Spleen (tissue), 11 donors: Measurements from ENCODE around the gene GOLT1A. TPM values are rescaled to one million over a fixed set of nuclear protein-coding genes. Genes with fewer than 3 reads are reported as not detected.

Experiments used
- DNase-seq: peaks from one replicate; pipeline ENCODE4 v3.0.0-alpha.2; 2020
- H3K27ac ChIP-seq, 8 donors: fragments of 200-600 bp; sonication (generic) in 7 of 8; 1 replicate in 4 of 8; 2 replicates in 4 of 8; pipeline versions ENCODE4 v1.5.0 to v1.8.0; 2016 to 2021; ENCODE audit warnings: inconsistent platforms in 4 of 8, mild to moderate bottlenecking in 4 of 8, moderate library complexity in 1 of 8
- H3K27me3 ChIP-seq, 7 donors: fragments of 200-600 bp; sonication (generic) in 6 of 7; replicated peaks in 1 of 7; 1 replicate in 4 of 7; 2 replicates in 3 of 7; pipeline versions ENCODE4 v1.5.0 to v1.8.0; 2016 to 2021; ENCODE audit warnings: inconsistent platforms in 3 of 7, mild to moderate bottlenecking in 1 of 7
- H3K36me3 ChIP-seq, 6 donors: fragments of 200-600 bp; sonication (generic) in 5 of 6; 1 replicate in 4 of 6; 2 replicates in 2 of 6; pipeline versions ENCODE4 v1.5.0 to v1.8.0; 2016 to 2021; ENCODE audit warnings: inconsistent platforms in 2 of 6
- H3K4me1 ChIP-seq, 6 donors: fragments of 200-600 bp; sonication (generic) in 5 of 6; 1 replicate in 3 of 6; 2 replicates in 3 of 6; pipeline versions ENCODE4 v1.5.0 to v1.8.0; 2016 to 2021; ENCODE audit warnings: inconsistent platforms in 3 of 6
- H3K4me3 ChIP-seq, 8 donors: fragments of 200-600 bp; sonication (generic) in 7 of 8; 1 replicate in 4 of 8; 2 replicates in 4 of 8; pipeline versions ENCODE4 v1.5.0 to v1.8.0; 2016 to 2021; ENCODE audit warnings: inconsistent platforms in 4 of 8, mild to moderate bottlenecking in 4 of 8, moderate library complexity in 2 of 8
- H3K9me3 ChIP-seq, 8 donors: fragments of 200-600 bp; sonication (generic) in 7 of 8; 1 replicate in 4 of 8; 2 replicates in 4 of 8; pipeline versions ENCODE4 v1.5.0 to v1.8.0; 2016 to 2021; ENCODE audit warnings: inconsistent platforms in 4 of 8
- CTCF ChIP-seq, 11 experiments: fragments of 200-600 bp in 7 of 11; fragments of 450-650 bp in 4 of 11; sonication (generic) in 4 of 11; IDR thresholded peaks in 8 of 11; conservative IDR thresholded peaks in 3 of 11; 1 replicate in 7 of 11; 2 replicates in 4 of 11; pipeline versions ENCODE4 v1.4.0 to v1.8.0; 2016 to 2021; ENCODE audit warnings: antibody characterized with exemption in 11 of 11, inconsistent platforms in 4 of 11, mild to moderate bottlenecking in 1 of 11
- POLR2A ChIP-seq, 3 donors: fragments of 450-650 bp; IDR thresholded peaks; one replicate each; pipeline ENCODE4 v1.5.1; 2017; ENCODE audit warnings: antibody characterized with exemption in 3 of 3, mild to moderate bottlenecking in 1 of 3
- POLR2AphosphoS5 ChIP-seq, 3 donors: sonication (generic); formaldehyde crosslinking; IDR thresholded peaks; one replicate each; pipeline ENCODE4 v1.5.1; 2017; ENCODE audit warnings: antibody characterized with exemption in 3 of 3
- WGBS, 5 donors: extraction: QIAGEN DNeasy Blood & Tissue Kit in 3 of 5; methylation state at CpG; one replicate each; pipeline versions ENCODE4 v1.1.5 to v1.1.7; 2013 to 2018; 5-methylcytosine and 5-hydroxymethylcytosine counted together
- intact Hi-C: fragments of 100-400 bp; cut with DNase I; formaldehyde crosslinking; loops from one replicate; pipeline ENCODE4 v1.15.0; 2023; ENCODE audit warnings: low total_unique reads
- polyA plus RNA-seq, 3 donors: library from polyadenylated mRNA; stranded (reverse); fragments of 200-250 nt; gene quantifications; one replicate each; pipeline ENCODE4 v1.2.1, GENCODE V29; 2013
- total RNA-seq, 7 donors: library from RNA; depleted of rRNA in 3 of 7; stranded (reverse); fragments of >200 nt in 3 of 7; fragmentation: NEBNext Ultra II Directional in 4 of 7; extraction: Animal tissue kit (Norgen Biotek cat#: 25700) in 4 of 7; gene quantifications; one replicate each; pipeline versions ENCODE4 v1.1.0 to v1.2.1, GENCODE V29; 2016 to 2021
- donor health status: healthy with polysubstance abuse.
- donor health status: DM: no; HTN: no; CAD: no; lungs with moderate emphysema.
- donor health status: DM: no; HTN: no; CAD: no.
- donor health status: Bipolar disorder and iron deficiency.
- donor health status: healthy.
- donor health status: DM: no; HTN: no; CAD: no.
- donor health status: DM: yes; HTN: yes; CAD: no.

Gene GOLT1A
- total and polyA plus RNA-seq, 10 donors, result 0.13 to 0.24 TPM; not detected in 8

GRCh38 chr1:204186597-204186996, 27.2 kb downstream of the GOLT1A start:
- Histone ChIP-seq H3K4me3 (no peak overlapping the region), H3K27me3 (peaks cover 0 to 62% (median 44%) of the 10 kb centered on the region in 7 donors), H3K27ac (no peak overlapping the region), H3K36me3 (no peaks in the 10 kb centered on the region), H3K4me1 (peaks cover 0 to 17% (median 6%) of the 10 kb centered on the region in 6 donors), H3K9me3 (no peaks in the 10 kb centered on the region)
- no peak for DNase-seq
- intact Hi-C loops, result no loop called here
- TF ChIP-seq POLR2A (IDR thresholded peaks at IDR 0.05) (no peak), CTCF (IDR thresholded peaks at IDR 0.05 in 8 of 11, conservative IDR thresholded peaks at IDR 0.05 in 3 of 11) (no peak), POLR2AphosphoS5 (IDR thresholded peaks at IDR 0.05) (no peak)
- 77 to 84% (median 78%) methylated on average over 10 of the region's 10 CpGs for WGBS, 5 donors

DNA sequence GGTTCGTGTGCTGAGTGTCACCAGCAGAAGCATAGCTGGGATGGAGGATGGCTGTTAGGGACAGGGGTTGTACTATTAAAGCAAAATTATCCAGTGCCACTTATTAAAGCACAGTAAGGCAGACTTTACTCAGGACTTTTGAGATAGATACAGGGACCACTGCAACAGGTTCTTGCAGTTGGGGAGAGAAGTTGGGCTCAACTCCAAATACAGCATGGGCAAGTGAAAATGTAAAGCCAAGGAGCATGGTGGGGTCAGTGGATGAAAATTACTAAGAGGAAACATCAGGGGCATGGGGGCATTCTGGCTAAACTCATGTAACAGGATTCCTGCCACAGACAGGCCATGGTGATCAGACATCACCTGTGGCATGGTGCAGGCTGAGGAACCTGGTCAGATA, 32.7 kb downstream of the GOLT1A start:
- H3K9me3 ChIP-seq, result no peaks in the 10 kb centered on the region
- H3K27me3 ChIP-seq, result peaks cover 0 to 22% (median under 1%) of the 10 kb centered on the region in 7 donors
- 55 to 80% (median 68%) methylated on average over 1 of the region's 1 CpG for WGBS, 5 donors
- no peak for DNase-seq
- no peaks in the 10 kb centered on the region for H3K4me1 ChIP-seq
- no peak overlapping the region for H3K4me3 ChIP-seq
- H3K27ac ChIP-seq, result no peak overlapping the region
- intact Hi-C loops, result no loop called here
- no peak for TF ChIP-seq CTCF (IDR thresholded peaks at IDR 0.05 in 8 of 11, conservative IDR thresholded peaks at IDR 0.05 in 3 of 11)
- TF ChIP-seq POLR2A (IDR thresholded peaks at IDR 0.05), result no peak
- TF ChIP-seq POLR2AphosphoS5 (IDR thresholded peaks at IDR 0.05), result no peak
- H3K36me3 ChIP-seq, result no peaks in the 10 kb centered on the region

DNA sequence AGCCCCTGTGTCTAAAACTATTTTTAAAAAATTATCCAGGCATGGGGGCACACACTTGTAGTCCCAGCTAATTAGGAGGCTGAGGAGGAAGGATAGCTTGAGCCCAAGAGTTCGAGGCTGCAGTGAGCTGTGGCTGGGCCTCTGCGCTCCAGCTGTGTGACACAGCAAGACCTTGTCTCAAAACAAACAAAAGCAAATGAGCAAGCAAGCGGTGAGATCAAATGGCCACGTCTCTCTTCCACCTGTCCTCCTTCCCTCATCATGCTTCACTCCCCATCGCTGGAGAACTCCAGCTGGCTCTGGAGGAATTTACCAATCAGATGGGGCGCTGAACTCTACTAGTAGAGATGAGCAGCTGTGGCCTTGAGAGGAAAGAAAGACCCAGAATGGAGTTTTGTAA, 33.7 kb downstream of the GOLT1A start:
- TF ChIP-seq POLR2A (IDR thresholded peaks at IDR 0.05), result no peak
- TF ChIP-seq POLR2AphosphoS5 (IDR thresholded peaks at IDR 0.05), result no peak
- no peak for TF ChIP-seq CTCF (IDR thresholded peaks at IDR 0.05 in 8 of 11, conservative IDR thresholded peaks at IDR 0.05 in 3 of 11)
- intact Hi-C loops, result no loop called here
- H3K4me3 ChIP-seq, result no peak overlapping the region
- no peaks in the 10 kb centered on the region for H3K4me1 ChIP-seq
- no peaks in the 10 kb centered on the region for H3K36me3 ChIP-seq
- peak; percentile 27 for DNase-seq
- 77 to 86% (median 79%) methylated on average over 6 of the region's 6 CpGs for WGBS, 5 donors
- peaks cover 0 to 26% (median 0%) of the 10 kb centered on the region in 7 donors for H3K27me3 ChIP-seq
- no peaks in the 10 kb centered on the region for H3K9me3 ChIP-seq
- H3K27ac ChIP-seq, result no peak overlapping the region

DNA sequence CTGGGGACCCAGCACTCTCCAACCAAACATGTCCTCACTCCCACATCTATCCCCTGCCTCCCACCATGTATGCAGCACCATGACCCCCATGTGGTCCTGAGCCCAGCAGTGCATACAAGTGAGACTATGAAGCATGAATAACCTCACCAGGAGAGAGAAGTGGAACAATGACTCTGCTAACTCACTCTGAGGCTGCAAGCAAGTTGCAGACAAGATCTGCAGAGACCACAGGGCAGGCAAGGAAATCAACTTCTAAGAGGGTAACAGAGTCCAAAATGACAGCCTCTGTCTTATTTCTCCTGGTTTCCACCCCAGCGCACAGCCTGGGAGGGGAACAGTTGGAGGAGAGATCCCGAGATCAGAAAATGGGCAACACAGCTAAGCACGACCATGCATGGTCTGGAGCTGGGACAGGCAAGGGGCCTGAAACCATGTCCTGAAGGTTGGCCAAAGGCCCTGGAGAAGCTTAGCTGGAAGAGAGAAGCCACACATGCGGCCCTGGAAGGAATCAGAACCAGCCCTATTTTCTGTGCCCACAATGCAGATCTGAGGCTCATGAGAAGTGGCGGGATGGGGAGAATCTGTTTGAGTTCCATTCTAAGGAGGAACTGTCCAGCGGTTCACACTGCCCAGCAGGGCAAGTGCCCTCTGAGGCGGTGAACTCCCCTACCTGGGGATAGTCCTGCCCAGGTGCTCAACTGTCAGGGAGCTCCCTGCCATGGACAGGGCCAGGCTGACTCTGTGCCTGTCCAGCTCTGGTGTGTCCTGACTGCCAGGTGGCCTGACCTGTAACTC, 35.1 kb downstream of the GOLT1A start:
- no peak for TF ChIP-seq POLR2A (IDR thresholded peaks at IDR 0.05)
- TF ChIP-seq POLR2AphosphoS5 (IDR thresholded peaks at IDR 0.05), result no peak
- TF ChIP-seq CTCF (IDR thresholded peaks at IDR 0.05 in 8 of 11, conservative IDR thresholded peaks at IDR 0.05 in 3 of 11), result no peak
- H3K27me3 ChIP-seq, result peaks cover 0 to 28% (median 0%) of the 10 kb centered on the region in 7 donors
- H3K27ac ChIP-seq, result no peak overlapping the region
- H3K36me3 ChIP-seq, result no peaks in the 10 kb centered on the region
- H3K4me3 ChIP-seq, result no peak overlapping the region
- intact Hi-C loops, result no loop called here
- peak; percentile 32 for DNase-seq
- 75 to 88% (median 84%) methylated on average over 7 of the region's 7 CpGs for WGBS, 5 donors
- H3K9me3 ChIP-seq, result no peaks in the 10 kb centered on the region
- no peaks in the 10 kb centered on the region for H3K4me1 ChIP-seq
